Stimulated activated CD4-positive, alpha-beta T cell treated with anti-CD3 and anti-CD28 coated beads, Interleukin-15, amount 100 ng/mL, for 24 hours (primary cell): ENCODE results near the gene MAPK8IP3.
A peak's percentile ranks its signal among the peaks of the same experiment; 100 is the strongest.

Experiments
- DNase-seq: peaks from one replicate; pipeline ENCODE4 v3.0.0-alpha.2; 2020

The MAPK8IP3 gene

GRCh38 chr16:1677942-1678499 lies 28.0 kb upstream of the MAPK8IP3 start, which contains the start of gene JPT2:
TSS of gene JPT2 (plus strand) at chr16:1678279. CDS start at chr16:1678313, 34 bp downstream.
- DNase-seq = peak; percentile 98

GRCh38 chr16:1678500-1679098 lies 27.4 kb upstream of the MAPK8IP3 start:
- DNase-seq = peak; percentile 65

- no peak for DNase-seq
These were observed 25.6 kb upstream of the MAPK8IP3 start for GRCh38 chr16:1680361-1680760.

- no peak for DNase-seq
These were observed 25.0 kb upstream of the MAPK8IP3 start for GRCh38 chr16:1681032-1681431.

GRCh38 chr16:1687427-1688316 lies 18.3 kb upstream of the MAPK8IP3 start:
- no peak for DNase-seq

GRCh38 chr16:1688807-1689560 lies 17.0 kb upstream of the MAPK8IP3 start:
- DNase-seq = no peak

- no peak for DNase-seq
These were observed 16.1 kb upstream of the MAPK8IP3 start for GRCh38 chr16:1689853-1690252.

- no peak for DNase-seq
These were observed 15.2 kb upstream of the MAPK8IP3 start for GRCh38 chr16:1690810-1691209.

- no peak for DNase-seq
These were observed 14.7 kb upstream of the MAPK8IP3 start for GRCh38 chr16:1691276-1691675.

GRCh38 chr16:1691956-1692355 lies 14.0 kb upstream of the MAPK8IP3 start:
- DNase-seq = no peak

GRCh38 chr16:1696863-1697262 lies 9.1 kb upstream of the MAPK8IP3 start:
- DNase-seq = no peak

- no peak for DNase-seq
These were observed 7.3 kb upstream of the MAPK8IP3 start for GRCh38 chr16:1698680-1699079.

GRCh38 chr16:1700246-1700645 lies 5.7 kb upstream of the MAPK8IP3 start:
- DNase-seq = no peak

- DNase-seq = no peak
These were observed 4.6 kb upstream of the MAPK8IP3 start for GRCh38 chr16:1701216-1701878.

GRCh38 chr16:1705324-1705687 lies 689 bp upstream of the MAPK8IP3 start:
- DNase-seq = peak; percentile 55

- DNase-seq = peak; percentile 49
These were observed 594 bp downstream of the MAPK8IP3 start for GRCh38 chr16:1706386-1707192.

- DNase-seq = no peak
These were observed 1.3 kb downstream of the MAPK8IP3 start for GRCh38 chr16:1707193-1707790.

GRCh38 chr16:1708083-1708767 lies 2.2 kb downstream of the MAPK8IP3 start:
- no peak for DNase-seq

- no peak for DNase-seq
These were observed 2.8 kb downstream of the MAPK8IP3 start for GRCh38 chr16:1708768-1709180.

- no peak for DNase-seq
These were observed 3.4 kb downstream of the MAPK8IP3 start for GRCh38 chr16:1709356-1709755.
